ENCODE measurements around the gene LAX1.
"Not testable (repeated sequence)": the region's sequence is repeated elsewhere in the genome, so short reads cannot be mapped to it uniquely, and the experiment has no call there.

LAX1 gene

GRCh38 chr1:203791498-203791897 lies 26.5 kb downstream of the LAX1 start:
- TF ChIP-seq ZFX (IDR thresholded peaks at IDR 0.05) (no peak), CTCF (conservative IDR thresholded peaks at IDR 0.05) (no peak)
- no peak overlapping the region for H3K27ac ChIP-seq

GRCh38 chr1:203792486-203792885 lies 27.5 kb downstream of the LAX1 start:
- TF ChIP-seq ZFX (IDR thresholded peaks at IDR 0.05) (no peak), CTCF (conservative IDR thresholded peaks at IDR 0.05) (no peak)
- H3K27ac ChIP-seq = no peak overlapping the region

GRCh38 chr1:203793561-203793960 lies 28.6 kb downstream of the LAX1 start:
- H3K27ac ChIP-seq = not testable (repeated sequence)

GRCh38 chr1:203794764-203795440 lies 29.9 kb downstream of the LAX1 start:
- H3K27ac ChIP-seq = peak overlapping the region; percentile 93
- TF ChIP-seq CTCF (conservative IDR thresholded peaks at IDR 0.05) = no peak
- no peak for TF ChIP-seq ZFX (IDR thresholded peaks at IDR 0.05)

GRCh38 chr1:203795441-203796235 lies 30.7 kb downstream of the LAX1 start, which contains the start of the genes ZBED6 and ZC3H11A:
TSS of gene ZBED6 (plus strand) at chr1:203795623. CDS start at chr1:203797523, 1,900 bp downstream.
TSS of gene ZC3H11A (plus strand) at chr1:203795623. CDS start at chr1:203817071, 21,448 bp downstream.
- TF ChIP-seq ZFX (IDR thresholded peaks at IDR 0.05) = peak; percentile 95
- no peak for TF ChIP-seq CTCF (conservative IDR thresholded peaks at IDR 0.05)
- H3K27ac ChIP-seq = peak within 1 kb of the TSS; percentile 93

- no peak for TF ChIP-seq CTCF (conservative IDR thresholded peaks at IDR 0.05)
- TF ChIP-seq ZFX (IDR thresholded peaks at IDR 0.05) = no peak
- H3K27ac ChIP-seq = peak overlapping the region; percentile 93
Observed at GRCh38 chr1:203796236-203796605, 31.2 kb downstream of the LAX1 start.

GRCh38 chr1:203797216-203797615 lies 32.2 kb downstream of the LAX1 start:
- TF ChIP-seq CTCF (conservative IDR thresholded peaks at IDR 0.05) (no peak), ZFX (IDR thresholded peaks at IDR 0.05) (no peak)
- H3K27ac ChIP-seq = no peak overlapping the region

Data from C4-2B (cell line).